HG03469 (cell line): ENCODE results near the gene HEXIM2.
A peak's percentile ranks its signal among the peaks of the same experiment; 100 is the strongest.

ENCODE experiments used
- ATAC-seq: cut with Tn5 transposase; IDR thresholded peaks from one replicate; pipeline ENCODE4 v1.9.1; 2021; ENCODE audit warnings: mild to moderate bottlenecking, moderate library complexity, moderate number of reproducible peaks; ENCODE audit not compliant: unreplicated experiment

The HEXIM2 gene

GRCh38 chr17:45143767-45144198 lies 17.9 kb upstream of the HEXIM2 start:
- ATAC-seq, result no peak

- ATAC-seq, result no peak
Measured at GRCh38 chr17:45144199-45145034, 17.3 kb upstream of the HEXIM2 start.

- ATAC-seq, result no peak
Measured at GRCh38 chr17:45145035-45145389, 16.7 kb upstream of the HEXIM2 start.

- ATAC-seq, result no peak
Measured at GRCh38 chr17:45146166-45146565, 15.5 kb upstream of the HEXIM2 start.

- ATAC-seq, result no peak
Measured at GRCh38 chr17:45146592-45146889, 15.1 kb upstream of the HEXIM2 start.

- ATAC-seq, result no peak
Measured at GRCh38 chr17:45146890-45147580, 14.6 kb upstream of the HEXIM2 start.

GRCh38 chr17:45147581-45148182 lies 14.0 kb upstream of the HEXIM2 start:
- no peak for ATAC-seq

- ATAC-seq, result peak; percentile 49
Measured at GRCh38 chr17:45148183-45149036, 13.3 kb upstream of the HEXIM2 start, which contains the start of gene HEXIM1. HEXIM1 (plus strand) TSS chr17:45148475; CDS start chr17:45149191, 716 bp downstream.

GRCh38 chr17:45149037-45149668 lies 12.5 kb upstream of the HEXIM2 start:
- ATAC-seq, result no peak

- no peak for ATAC-seq
Measured at GRCh38 chr17:45149669-45150664, 11.7 kb upstream of the HEXIM2 start.

- no peak for ATAC-seq
Measured at GRCh38 chr17:45150911-45151809, 10.5 kb upstream of the HEXIM2 start.

- no peak for ATAC-seq
Measured at GRCh38 chr17:45155029-45155428, 6.6 kb upstream of the HEXIM2 start.

- ATAC-seq, result no peak
Measured at GRCh38 chr17:45155483-45155882, 6.2 kb upstream of the HEXIM2 start.

- no peak for ATAC-seq
Measured at GRCh38 chr17:45156242-45156641, 5.4 kb upstream of the HEXIM2 start.

GRCh38 chr17:45160447-45161287 lies 1.0 kb upstream of the HEXIM2 start:
- no peak for ATAC-seq

GRCh38 chr17:45162025-45162687 lies 481 bp downstream of the HEXIM2 start:
- no peak for ATAC-seq

- no peak for ATAC-seq
Measured at GRCh38 chr17:45164734-45165269, 3.1 kb downstream of the HEXIM2 start.
